ENCODE data around the gene ZBTB16. TPM values are rescaled to one million over a fixed set of nuclear protein-coding genes. Genes with fewer than 3 reads are reported as not detected.

ZBTB16 gene
- total and polyA plus RNA-seq, 3 donors from 2014 or later: 11.4 to 88.5 (median 51.5) TPM

DNA sequence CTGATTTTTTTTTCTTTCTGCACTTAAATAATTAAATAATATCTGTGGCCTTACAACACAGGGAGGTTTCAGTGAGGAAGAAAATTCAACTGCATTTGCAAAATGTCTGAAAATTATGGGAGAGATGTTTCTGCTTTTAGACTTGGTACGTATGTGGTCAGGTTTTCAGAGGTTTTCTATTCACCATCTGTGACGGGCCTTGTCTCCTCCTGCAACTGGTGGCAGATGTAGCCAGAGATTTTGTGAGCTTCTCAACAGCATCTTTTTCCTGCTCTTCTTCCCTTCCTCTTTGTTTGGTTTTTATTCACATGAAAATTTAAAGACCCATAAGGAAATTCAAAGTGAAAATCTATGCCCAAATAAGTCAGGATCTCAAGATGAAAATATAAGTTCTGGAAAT lies 38.3 kb downstream of the ZBTB16 start:
- 86 to 95% methylated on average over 2 of the region's 2 CpGs for WGBS, 2 donors
- no peaks in the 10 kb centered on the region for H3K4me1 ChIP-seq
- intact Hi-C loops (cut with DNase I; ENCODE audit: low total_unique reads): no loop called here
- DNase-seq: no peak
- H3K27me3 ChIP-seq: no peaks in the 10 kb centered on the region
- H3K27ac ChIP-seq: no peak overlapping the region
- H3K36me3 ChIP-seq (ENCODE audit: low read depth, missing control alignments): no peaks in the 10 kb centered on the region
- H3K4me3 ChIP-seq: no peak overlapping the region
- TF ChIP-seq, protein P1, sequence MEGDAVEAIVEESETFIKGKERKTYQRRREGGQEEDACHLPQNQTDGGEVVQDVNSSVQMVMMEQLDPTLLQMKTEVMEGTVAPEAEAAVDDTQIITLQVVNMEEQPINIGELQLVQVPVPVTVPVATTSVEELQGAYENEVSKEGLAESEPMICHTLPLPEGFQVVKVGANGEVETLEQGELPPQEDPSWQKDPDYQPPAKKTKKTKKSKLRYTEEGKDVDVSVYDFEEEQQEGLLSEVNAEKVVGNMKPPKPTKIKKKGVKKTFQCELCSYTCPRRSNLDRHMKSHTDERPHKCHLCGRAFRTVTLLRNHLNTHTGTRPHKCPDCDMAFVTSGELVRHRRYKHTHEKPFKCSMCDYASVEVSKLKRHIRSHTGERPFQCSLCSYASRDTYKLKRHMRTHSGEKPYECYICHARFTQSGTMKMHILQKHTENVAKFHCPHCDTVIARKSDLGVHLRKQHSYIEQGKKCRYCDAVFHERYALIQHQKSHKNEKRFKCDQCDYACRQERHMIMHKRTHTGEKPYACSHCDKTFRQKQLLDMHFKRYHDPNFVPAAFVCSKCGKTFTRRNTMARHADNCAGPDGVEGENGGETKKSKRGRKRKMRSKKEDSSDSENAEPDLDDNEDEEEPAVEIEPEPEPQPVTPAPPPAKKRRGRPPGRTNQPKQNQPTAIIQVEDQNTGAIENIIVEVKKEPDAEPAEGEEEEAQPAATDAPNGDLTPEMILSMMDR (IDR thresholded peaks at IDR 0.05): no peak
- TF ChIP-seq POLR2A (IDR thresholded peaks at IDR 0.05): no peak
- H3K9me3 ChIP-seq: no peaks in the 10 kb centered on the region

GRCh38 chr11:114098927-114099326 lies 39.4 kb downstream of the ZBTB16 start:
- TF ChIP-seq POLR2A (IDR thresholded peaks at IDR 0.05): no peak
- TF ChIP-seq, protein P1 (IDR thresholded peaks at IDR 0.05): no peak
- H3K27me3 ChIP-seq: no peaks in the 10 kb centered on the region
- H3K27ac ChIP-seq: no peak overlapping the region
- WGBS, 2 donors: 85 to 88% methylated on average over 3 of the region's 3 CpGs
- H3K4me1 ChIP-seq: no peaks in the 10 kb centered on the region
- no peak for DNase-seq
- no peaks in the 10 kb centered on the region for H3K36me3 ChIP-seq (ENCODE audit: low read depth, missing control alignments)
- no peaks in the 10 kb centered on the region for H3K9me3 ChIP-seq
- intact Hi-C loops (cut with DNase I; ENCODE audit: low total_unique reads): no loop called here
- H3K4me3 ChIP-seq: no peak overlapping the region

DNA sequence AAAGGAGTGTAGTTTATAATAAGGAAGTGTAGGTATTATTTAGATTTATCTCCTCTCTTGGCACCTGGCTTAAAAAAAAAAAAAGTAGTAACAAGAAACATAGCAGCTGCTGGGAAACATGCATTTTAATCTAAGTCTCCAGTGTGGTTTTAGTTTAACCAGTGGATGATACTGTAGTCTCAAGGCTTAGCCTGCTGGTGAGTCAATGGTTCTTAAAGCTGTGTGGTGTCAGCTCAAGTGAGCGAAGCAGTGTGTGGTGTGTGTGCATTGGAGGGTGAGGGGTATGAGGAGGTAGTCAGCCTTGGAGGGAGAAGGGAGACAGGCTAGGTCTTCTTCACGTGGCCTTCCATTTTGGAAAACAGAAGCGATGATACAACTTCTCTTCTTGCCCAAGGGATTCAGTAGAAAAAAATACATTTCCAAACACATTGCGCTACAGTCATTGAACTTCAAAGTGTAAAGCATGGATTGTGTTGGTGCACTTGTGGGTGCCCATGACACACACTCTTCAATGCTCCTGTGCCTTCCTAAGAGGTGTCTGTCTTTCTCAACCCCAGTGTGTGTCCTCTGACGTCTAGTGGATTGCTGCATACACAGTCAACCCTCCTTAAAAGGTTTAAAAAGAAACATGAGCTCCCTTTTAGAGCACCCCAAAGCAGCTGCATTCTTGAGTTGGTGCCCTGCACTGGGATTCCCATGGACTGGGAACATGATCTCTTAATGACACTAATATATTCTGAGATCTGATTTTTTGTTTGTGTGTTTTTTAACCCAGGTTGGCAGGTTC lies 40.1 kb downstream of the ZBTB16 start:
- no peaks in the 10 kb centered on the region for H3K36me3 ChIP-seq (ENCODE audit: low read depth, missing control alignments)

GRCh38 chr11:114102993-114103896 lies 43.7 kb downstream of the ZBTB16 start:
- DNase-seq: no peak
- no peaks in the 10 kb centered on the region for H3K4me1 ChIP-seq
- intact Hi-C loops (cut with DNase I; ENCODE audit: low total_unique reads): no loop called here
- no peaks in the 10 kb centered on the region for H3K9me3 ChIP-seq
- 70 to 85% methylated on average over 13 of the region's 13 CpGs for WGBS, 2 donors
- no peak overlapping the region for H3K4me3 ChIP-seq
- no peak overlapping the region for H3K27ac ChIP-seq
- TF ChIP-seq POLR2A (IDR thresholded peaks at IDR 0.05): no peak
- TF ChIP-seq, protein P1 (IDR thresholded peaks at IDR 0.05): no peak
- no peaks in the 10 kb centered on the region for H3K36me3 ChIP-seq (ENCODE audit: low read depth, missing control alignments)
- no peaks in the 10 kb centered on the region for H3K27me3 ChIP-seq

More for the DNA sequence above, 40.1 kb downstream of the ZBTB16 start:
- DNase-seq: no peak
- Histone ChIP-seq H3K27me3 (no peaks in the 10 kb centered on the region), H3K27ac (no peak overlapping the region), H3K4me3 (no peak overlapping the region), H3K4me1 (no peaks in the 10 kb centered on the region), H3K9me3 (no peaks in the 10 kb centered on the region)
- 89 to 93% methylated on average over 5 of the region's 5 CpGs for WGBS, 2 donors
- TF ChIP-seq, protein P1 (IDR thresholded peaks at IDR 0.05): no peak
- no peak for TF ChIP-seq POLR2A (IDR thresholded peaks at IDR 0.05)
- intact Hi-C loops (cut with DNase I; ENCODE audit: low total_unique reads): no loop called here

All from testis (tissue), 3 donors.